ENCODE data around the gene FNDC3A.

FNDC3A gene

GRCh38 chr13:49251326-49251725 lies 275.6 kb downstream of the FNDC3A start:
- Histone ChIP-seq H3K4me1 (no peaks in the 10 kb centered on the region), H3K27ac (no peak overlapping the region), H3K9ac (no peak overlapping the region), H3K9me3 (ENCODE audit: control insufficient read depth, low read length) (no peaks in the 10 kb centered on the region), H3K79me2 (no peaks in the 10 kb centered on the region), H3K36me3 (ENCODE audit: control insufficient read depth, insufficient read depth, low read length) (no peaks in the 10 kb centered on the region), H3K4me3 (ENCODE audit: low read depth, low read length) (no peak overlapping the region), H3K4me2 (ENCODE audit: low read length) (no peak overlapping the region), H2AFZ (no peak overlapping the region), H3K27me3 (ENCODE audit: control insufficient read depth, insufficient read depth, low read length) (no peaks in the 10 kb centered on the region)
- no peak for TF ChIP-seq CTCF (IDR thresholded peaks at IDR 0.05)

- H3K9me3 ChIP-seq (ENCODE audit: control insufficient read depth, low read length): no peaks in the 10 kb centered on the region
- H3K9ac ChIP-seq: no peak overlapping the region
- TF ChIP-seq CTCF (IDR thresholded peaks at IDR 0.05): no peak
- no peak overlapping the region for H2AFZ ChIP-seq
- no peaks in the 10 kb centered on the region for H3K36me3 ChIP-seq (ENCODE audit: control insufficient read depth, insufficient read depth, low read length)
- H3K4me1 ChIP-seq: no peaks in the 10 kb centered on the region
- H3K4me3 ChIP-seq (ENCODE audit: low read depth, low read length): no peak overlapping the region
- H3K79me2 ChIP-seq: no peaks in the 10 kb centered on the region
- H3K27me3 ChIP-seq (ENCODE audit: control insufficient read depth, insufficient read depth, low read length): no peaks in the 10 kb centered on the region
- no peak overlapping the region for H3K4me2 ChIP-seq (ENCODE audit: low read length)
- no peak overlapping the region for H3K27ac ChIP-seq
Measured at GRCh38 chr13:49253310-49253709, 277.6 kb downstream of the FNDC3A start.

- Histone ChIP-seq H3K27me3 (ENCODE audit: control insufficient read depth, insufficient read depth, low read length) (no peaks in the 10 kb centered on the region), H3K4me1 (no peaks in the 10 kb centered on the region), H3K79me2 (no peaks in the 10 kb centered on the region), H2AFZ (no peak overlapping the region), H3K4me3 (ENCODE audit: low read depth, low read length) (no peak overlapping the region), H3K27ac (no peak overlapping the region), H3K9me3 (ENCODE audit: control insufficient read depth, low read length) (no peaks in the 10 kb centered on the region), H3K36me3 (ENCODE audit: control insufficient read depth, insufficient read depth, low read length) (no peaks in the 10 kb centered on the region), H3K9ac (no peak overlapping the region), H3K4me2 (ENCODE audit: low read length) (no peak overlapping the region)
- no peak for TF ChIP-seq CTCF (IDR thresholded peaks at IDR 0.05)
Measured at GRCh38 chr13:49254007-49254406, 278.3 kb downstream of the FNDC3A start.

GRCh38 chr13:49256841-49257240 lies 281.1 kb downstream of the FNDC3A start:
- Histone ChIP-seq H3K9me3 (ENCODE audit: control insufficient read depth, low read length) (no peaks in the 10 kb centered on the region), H3K27ac (no peak overlapping the region), H2AFZ (no peak overlapping the region), H3K36me3 (ENCODE audit: control insufficient read depth, insufficient read depth, low read length) (no peaks in the 10 kb centered on the region), H3K4me2 (ENCODE audit: low read length) (no peak overlapping the region), H3K4me3 (ENCODE audit: low read depth, low read length) (no peak overlapping the region), H3K27me3 (ENCODE audit: control insufficient read depth, insufficient read depth, low read length) (no peaks in the 10 kb centered on the region), H3K79me2 (no peaks in the 10 kb centered on the region), H3K9ac (no peak overlapping the region), H3K4me1 (peaks cover 3% of the 10 kb centered on the region)
- TF ChIP-seq CTCF (IDR thresholded peaks at IDR 0.05): no peak

GRCh38 chr13:49258089-49258796 lies 282.5 kb downstream of the FNDC3A start:
- H3K4me2 ChIP-seq (ENCODE audit: low read length): no peak overlapping the region
- TF ChIP-seq CTCF (IDR thresholded peaks at IDR 0.05): no peak
- no peaks in the 10 kb centered on the region for H3K27me3 ChIP-seq (ENCODE audit: control insufficient read depth, insufficient read depth, low read length)
- peaks cover 3% of the 10 kb centered on the region for H3K4me1 ChIP-seq
- H3K4me3 ChIP-seq (ENCODE audit: low read depth, low read length): no peak overlapping the region
- H3K79me2 ChIP-seq: no peaks in the 10 kb centered on the region
- H3K9me3 ChIP-seq (ENCODE audit: control insufficient read depth, low read length): no peaks in the 10 kb centered on the region
- H2AFZ ChIP-seq: no peak overlapping the region
- H3K27ac ChIP-seq: no peak overlapping the region
- no peaks in the 10 kb centered on the region for H3K36me3 ChIP-seq (ENCODE audit: control insufficient read depth, insufficient read depth, low read length)
- no peak overlapping the region for H3K9ac ChIP-seq
